Measurements from ENCODE around the gene CRTAP.
"Not testable (repeated sequence)": the region's sequence is repeated elsewhere in the genome, so short reads cannot be mapped to it uniquely, and the experiment has no call there.

The CRTAP gene

GRCh38 chr3:33128706-33129105, 14.9 kb downstream of the CRTAP start:
- peaks cover 10% of the 10 kb centered on the region for H3K36me3 ChIP-seq (ENCODE audit: control insufficient read depth, insufficient read depth, low read length)

GRCh38 chr3:33130144-33130543, 16.3 kb downstream of the CRTAP start:
- peaks cover 12% of the 10 kb centered on the region for H3K36me3 ChIP-seq (ENCODE audit: control insufficient read depth, insufficient read depth, low read length)
- no peaks in the 10 kb centered on the region for H3K27me3 ChIP-seq (ENCODE audit: control insufficient read depth, insufficient read depth, low read length)
- H3K4me3 ChIP-seq (ENCODE audit: low read depth, low read length), result no peak overlapping the region
- no peak overlapping the region for H3K9ac ChIP-seq (ENCODE audit: low read depth, low read length)
- peaks cover 6% of the 10 kb centered on the region for H3K4me1 ChIP-seq (ENCODE audit: control insufficient read depth, insufficient read depth, low read length)
- no peaks in the 10 kb centered on the region for H3K9me3 ChIP-seq (ENCODE audit: control insufficient read depth, insufficient read depth, low read length)

More at GRCh38 chr3:33128706-33129105, 14.9 kb downstream of the CRTAP start:
- H3K4me3 ChIP-seq (ENCODE audit: low read depth, low read length), result no peak overlapping the region
- peaks cover 6% of the 10 kb centered on the region for H3K4me1 ChIP-seq (ENCODE audit: control insufficient read depth, insufficient read depth, low read length)
- no peaks in the 10 kb centered on the region for H3K9me3 ChIP-seq (ENCODE audit: control insufficient read depth, insufficient read depth, low read length)
- H3K9ac ChIP-seq (ENCODE audit: low read depth, low read length), result no peak overlapping the region
- no peaks in the 10 kb centered on the region for H3K27me3 ChIP-seq (ENCODE audit: control insufficient read depth, insufficient read depth, low read length)

- H3K9me3 ChIP-seq (ENCODE audit: control insufficient read depth, insufficient read depth, low read length), result no peaks in the 10 kb centered on the region
- H3K36me3 ChIP-seq (ENCODE audit: control insufficient read depth, insufficient read depth, low read length), result peaks cover 11% of the 10 kb centered on the region
- H3K4me1 ChIP-seq (ENCODE audit: control insufficient read depth, insufficient read depth, low read length), result peaks cover 6% of the 10 kb centered on the region
- H3K4me3 ChIP-seq (ENCODE audit: low read depth, low read length), result no peak overlapping the region
- no peaks in the 10 kb centered on the region for H3K27me3 ChIP-seq (ENCODE audit: control insufficient read depth, insufficient read depth, low read length)
- no peak overlapping the region for H3K9ac ChIP-seq (ENCODE audit: low read depth, low read length)
These were observed 17.7 kb downstream of the CRTAP start for GRCh38 chr3:33131331-33132018.

- Histone ChIP-seq H3K27me3 (ENCODE audit: control insufficient read depth, insufficient read depth, low read length) (no peaks in the 10 kb centered on the region), H3K36me3 (ENCODE audit: control insufficient read depth, insufficient read depth, low read length) (peaks cover 11% of the 10 kb centered on the region), H3K9me3 (ENCODE audit: control insufficient read depth, insufficient read depth, low read length) (no peaks in the 10 kb centered on the region), H3K4me3 (ENCODE audit: low read depth, low read length) (no peak overlapping the region), H3K4me1 (ENCODE audit: control insufficient read depth, insufficient read depth, low read length) (peaks cover 6% of the 10 kb centered on the region), H3K9ac (ENCODE audit: low read depth, low read length) (no peak overlapping the region)
These were observed 18.2 kb downstream of the CRTAP start for GRCh38 chr3:33132019-33132360.

GRCh38 chr3:33134026-33134625, 20.3 kb downstream of the CRTAP start:
- Histone ChIP-seq H3K4me1 (ENCODE audit: control insufficient read depth, insufficient read depth, low read length) (peaks cover 6% of the 10 kb centered on the region), H3K27me3 (ENCODE audit: control insufficient read depth, insufficient read depth, low read length) (no peaks in the 10 kb centered on the region), H3K4me3 (ENCODE audit: low read depth, low read length) (no peak overlapping the region), H3K9ac (ENCODE audit: low read depth, low read length) (no peak overlapping the region), H3K9me3 (ENCODE audit: control insufficient read depth, insufficient read depth, low read length) (no peaks in the 10 kb centered on the region), H3K36me3 (ENCODE audit: control insufficient read depth, insufficient read depth, low read length) (peaks cover 11% of the 10 kb centered on the region)

GRCh38 chr3:33137691-33138090, 23.9 kb downstream of the CRTAP start:
- no peak overlapping the region for H3K9ac ChIP-seq (ENCODE audit: low read depth, low read length)
- no peaks in the 10 kb centered on the region for H3K9me3 ChIP-seq (ENCODE audit: control insufficient read depth, insufficient read depth, low read length)
- H3K36me3 ChIP-seq (ENCODE audit: control insufficient read depth, insufficient read depth, low read length), result peaks cover 4% of the 10 kb centered on the region
- H3K4me1 ChIP-seq (ENCODE audit: control insufficient read depth, insufficient read depth, low read length), result no peaks in the 10 kb centered on the region
- H3K4me3 ChIP-seq (ENCODE audit: low read depth, low read length), result no peak overlapping the region
- H3K27me3 ChIP-seq (ENCODE audit: control insufficient read depth, insufficient read depth, low read length), result no peaks in the 10 kb centered on the region

GRCh38 chr3:33139006-33139623, 25.3 kb downstream of the CRTAP start:
- H3K27me3 ChIP-seq (ENCODE audit: control insufficient read depth, insufficient read depth, low read length); H3K9me3 ChIP-seq (ENCODE audit: control insufficient read depth, insufficient read depth, low read length); H3K4me3 ChIP-seq (ENCODE audit: low read depth, low read length); H3K36me3 ChIP-seq (ENCODE audit: control insufficient read depth, insufficient read depth, low read length); H3K9ac ChIP-seq (ENCODE audit: low read depth, low read length); H3K4me1 ChIP-seq (ENCODE audit: control insufficient read depth, insufficient read depth, low read length): not testable (repeated sequence)

- no peaks in the 10 kb centered on the region for H3K27me3 ChIP-seq (ENCODE audit: control insufficient read depth, insufficient read depth, low read length)
- H3K36me3 ChIP-seq (ENCODE audit: control insufficient read depth, insufficient read depth, low read length), result no peaks in the 10 kb centered on the region
- H3K9ac ChIP-seq (ENCODE audit: low read depth, low read length), result no peak overlapping the region
- no peaks in the 10 kb centered on the region for H3K9me3 ChIP-seq (ENCODE audit: control insufficient read depth, insufficient read depth, low read length)
- no peak overlapping the region for H3K4me3 ChIP-seq (ENCODE audit: low read depth, low read length)
- H3K4me1 ChIP-seq (ENCODE audit: control insufficient read depth, insufficient read depth, low read length), result no peaks in the 10 kb centered on the region
These were observed 26.2 kb downstream of the CRTAP start for GRCh38 chr3:33139996-33140395.

- H3K4me1 ChIP-seq (ENCODE audit: control insufficient read depth, insufficient read depth, low read length), result no peaks in the 10 kb centered on the region
- no peaks in the 10 kb centered on the region for H3K27me3 ChIP-seq (ENCODE audit: control insufficient read depth, insufficient read depth, low read length)
- no peak overlapping the region for H3K4me3 ChIP-seq (ENCODE audit: low read depth, low read length)
- no peaks in the 10 kb centered on the region for H3K36me3 ChIP-seq (ENCODE audit: control insufficient read depth, insufficient read depth, low read length)
- H3K9me3 ChIP-seq (ENCODE audit: control insufficient read depth, insufficient read depth, low read length), result no peaks in the 10 kb centered on the region
- H3K9ac ChIP-seq (ENCODE audit: low read depth, low read length), result no peak overlapping the region
These were observed 27.2 kb downstream of the CRTAP start for GRCh38 chr3:33141006-33141405.

- H3K9me3 ChIP-seq (ENCODE audit: control insufficient read depth, insufficient read depth, low read length), result no peaks in the 10 kb centered on the region
- no peaks in the 10 kb centered on the region for H3K27me3 ChIP-seq (ENCODE audit: control insufficient read depth, insufficient read depth, low read length)
- H3K36me3 ChIP-seq (ENCODE audit: control insufficient read depth, insufficient read depth, low read length), result no peaks in the 10 kb centered on the region
- H3K4me1 ChIP-seq (ENCODE audit: control insufficient read depth, insufficient read depth, low read length), result no peaks in the 10 kb centered on the region
- H3K4me3 ChIP-seq (ENCODE audit: low read depth, low read length), result no peak overlapping the region
- no peak overlapping the region for H3K9ac ChIP-seq (ENCODE audit: low read depth, low read length)
These were observed 30.6 kb downstream of the CRTAP start for GRCh38 chr3:33144433-33144832.

GRCh38 chr3:33145221-33145900, 31.5 kb downstream of the CRTAP start:
- H3K36me3 ChIP-seq (ENCODE audit: control insufficient read depth, insufficient read depth, low read length), result no peaks in the 10 kb centered on the region

More at GRCh38 chr3:33145221-33145900, 31.5 kb downstream of the CRTAP start:
- Histone ChIP-seq H3K27me3 (ENCODE audit: control insufficient read depth, insufficient read depth, low read length) (no peaks in the 10 kb centered on the region), H3K9me3 (ENCODE audit: control insufficient read depth, insufficient read depth, low read length) (no peaks in the 10 kb centered on the region), H3K9ac (ENCODE audit: low read depth, low read length) (no peak overlapping the region), H3K4me3 (ENCODE audit: low read depth, low read length) (no peak overlapping the region), H3K4me1 (ENCODE audit: control insufficient read depth, insufficient read depth, low read length) (no peaks in the 10 kb centered on the region)
